K562 (cell line): ENCODE results near the gene NAGLU. TPM values are rescaled to one million over a fixed set of nuclear protein-coding genes. Genes with fewer than 3 reads are reported as not detected.
A peak's percentile ranks its signal among the peaks of the same experiment; 100 is the strongest.

Source experiments
- ATAC-seq: fragments of 200-7000 bp; cut with Tn5 transposase; 3 replicates; pipeline ENCODE4 v1.9.1; 2020; ENCODE audit warnings: moderate library complexity
- BruUV-seq: library from RNA; stranded (reverse); fragments of 400-500 nt; replicated peaks from 2 replicates; lab custom pipeline; 2021; lab: Mats Ljungman, UMichigan
- CTCF ChIA-PET: fragments of 300-600 bp; formaldehyde crosslinking; extraction: SDS; loops from one replicate; lab custom pipeline; 2021; ENCODE audit warnings: low intra/inter-chr PET ratio; lab: Yijun Ruan, JAX
- POLR2A ChIA-PET: fragments of 300-600, 350-650 bp; sonication (Branson Sonifier 250); formaldehyde crosslinking; extraction: SDS; loops from one replicate; lab custom pipeline; 2021; ENCODE audit warnings: antibody characterized with exemption, inconsistent platforms; lab: Yijun Ruan, JAX
- DNase-seq, 4 experiments: peaks; one replicate each; pipeline versions ENCODE4 v3.0.0 to v3.0.0-alpha.2; 2011 to 2018; ENCODE audit warnings: low spot score in 3 of 4, mixed read lengths in 3 of 4; ENCODE audit errors: extremely low read depth in 1 of 4
- FAIRE-seq: peaks from 2 replicates; lab custom pipeline; 2011; peaks lifted over from hg19 to GRCh38; lab: Jason Lieb, UNC
- H2AFZ ChIP-seq: 2 replicates; pipeline ENCODE4 v1.6.0; 2011; ENCODE audit warnings: low read depth, low read length, control low read depth, inconsistent platforms
- H3K27ac ChIP-seq: fragments of 200-600 bp; 3 replicates; pipeline ENCODE4 v1.8.0; 2011; ENCODE audit warnings: low read depth, mild to moderate bottlenecking, control low read depth, inconsistent platforms, low read length, moderate library complexity, mixed read lengths; ENCODE audit errors: extremely low read depth
- H3K27me3 ChIP-seq, 2 experiments: fragments of 300-600 bp in 1 of 2; 2 replicates in 1 of 2; 3 replicates in 1 of 2; pipeline versions ENCODE4 v1.6.0 to v1.8.0; 2011; ENCODE audit warnings: inconsistent platforms in 2 of 2, low read length in 2 of 2, mild to moderate bottlenecking in 1 of 2, mixed read lengths in 1 of 2, moderate library complexity in 1 of 2; ENCODE audit not compliant: control insufficient read depth in 2 of 2, insufficient read depth in 2 of 2
- H3K36me3 ChIP-seq: fragments of 300-600 bp; 3 replicates; pipeline ENCODE4 v1.8.0; 2011; ENCODE audit warnings: mild to moderate bottlenecking, low read length, inconsistent platforms; ENCODE audit not compliant: control insufficient read depth, insufficient read depth
- H3K4me1 ChIP-seq, 2 experiments: fragments of 200-600 bp in 1 of 2; replicated peaks in 1 of 2; 2 replicates in 1 of 2; 3 replicates in 1 of 2; pipeline versions ENCODE4 v1.5.1 to v1.8.0; 2011; ENCODE audit warnings: inconsistent platforms in 2 of 2, low read length in 2 of 2, mild to moderate bottlenecking in 1 of 2, mixed read lengths in 1 of 2, moderate library complexity in 1 of 2; ENCODE audit not compliant: control insufficient read depth in 2 of 2, insufficient read depth in 2 of 2
- H3K4me2 ChIP-seq: 2 replicates; pipeline ENCODE4 v1.6.1; 2011; ENCODE audit warnings: low read length, control low read depth, inconsistent platforms, mixed read lengths; ENCODE audit not compliant: insufficient read depth
- H3K4me3 ChIP-seq: fragments of 200-600 bp; sonication (generic), shearing (Covaris generic); 2 replicates; pipeline ENCODE4 v1.5.1; 2016; ENCODE audit warnings: control low read depth, inconsistent platforms
- H3K79me2 ChIP-seq: fragments of 200-600 bp; 3 replicates; pipeline ENCODE4 v1.8.0; 2011; ENCODE audit warnings: low read length, inconsistent platforms; ENCODE audit not compliant: control insufficient read depth, insufficient read depth
- H3K9ac ChIP-seq, 2 experiments: 2 replicates each; pipeline versions ENCODE4 v1.6.0 to v1.6.1; 2011; ENCODE audit warnings: low read depth in 2 of 2, low read length in 2 of 2, control low read depth in 1 of 2, inconsistent platforms in 1 of 2, mild to moderate bottlenecking in 1 of 2, mixed read lengths in 1 of 2; ENCODE audit not compliant: insufficient read depth in 1 of 2
- H3K9me1 ChIP-seq: one replicate; pipeline ENCODE4 v1.6.0; 2011; ENCODE audit warnings: inconsistent platforms, mild to moderate bottlenecking, low read length, moderate library complexity; ENCODE audit not compliant: control insufficient read depth, insufficient read depth
- H3K9me3 ChIP-seq: replicated peaks from 2 replicates; pipeline ENCODE4 v1.5.1; 2011; ENCODE audit warnings: low read depth, low read length, inconsistent platforms; ENCODE audit not compliant: control insufficient read depth, insufficient read depth
- H4K20me1 ChIP-seq: replicated peaks from 2 replicates; pipeline ENCODE4 v1.6.1; 2011; ENCODE audit warnings: low read length, inconsistent platforms, mixed read lengths; ENCODE audit not compliant: control insufficient read depth, insufficient read depth
- KAT8 ChIP-seq: fragments of 450-650 bp; IDR thresholded peaks from 2 replicates; pipeline ENCODE4 v1.6.1; 2016; ENCODE audit warnings: low read depth, mild to moderate bottlenecking
- PHTF2 ChIP-seq: fragments of 250-450 bp; sonication (Bioruptor Pico); IDR thresholded peaks from 2 replicates; pipeline ENCODE4 v1.5.0; 2021; ENCODE audit warnings: mild to moderate bottlenecking
- POLR2A ChIP-seq: fragments of 450-650 bp; conservative IDR thresholded peaks from 2 replicates; pipeline ENCODE4 v1.6.1; 2016
- RBFOX2 ChIP-seq: fragments of 200-400 bp; formaldehyde crosslinking; IDR thresholded peaks from 2 replicates; pipeline ENCODE4 v1.6.1; 2017; ENCODE audit warnings: low read depth, mild to moderate bottlenecking, low read length, moderate library complexity
- WGBS: fragments of 100-300 bp; shearing (Covaris generic); methylation state at CpG from one replicate; pipeline ENCODE4 v1.1.6; 2016; ENCODE audit warnings: low coverage, mixed read lengths; ENCODE audit not compliant: insufficient coverage; ENCODE audit errors: missing lambda C conversion rate; 5-methylcytosine and 5-hydroxymethylcytosine counted together
- in situ Hi-C: fragments of 300-500 bp; cut with MboI; formaldehyde crosslinking; loops from 4 replicates; pipeline ENCODE4 v1.15.0; 2018; ENCODE audit warnings: inconsistent platforms, mixed read lengths
- intact Hi-C: fragments of 100-400 bp; cut with micrococcal nuclease; formaldehyde crosslinking; loops from 2 replicates; pipeline ENCODE4 v1.14.2; 2022
- polyA plus RNA-seq, 8 experiments: library from polyadenylated mRNA; depleted of rRNA in 4 of 8; stranded (reverse) in 5 of 8; unstranded in 3 of 8; fragments of >200 nt; fragmentation: Nextera tagmentation in 2 of 8; fragmentation: Illumina TruSeq in 1 of 8; extraction: Ambion mirVana in 2 of 8; extraction: Trizol in 1 of 8; gene quantifications; 2 replicates each; pipeline versions ENCODE4 v1.2.1 to v1.2.3, GENCODE V29; 2011 to 2014; ENCODE audit warnings: inconsistent platforms in 1 of 8, missing spikeins in 1 of 8
- total RNA-seq, 7 experiments: library from RNA; depleted of rRNA in 6 of 7; stranded (reverse); fragments of >200 nt in 6 of 7; fragmentation: Illumina TruSeq in 2 of 7; extraction: Trizol in 2 of 7; gene quantifications; 2 replicates each; pipeline versions ENCODE4 v1.2.1 to v1.2.3, GENCODE V29; 2011 to 2021; ENCODE audit warnings: low replicate concordance in 1 of 7
- TF ChIP-seq, protein P1 (sequence below): fragments of 250-450 bp; sonication (Bioruptor Pico); IDR thresholded peaks from 2 replicates; pipeline ENCODE4 v1.8.0; 2021; ENCODE audit warnings: moderate library complexity, mild to moderate bottlenecking, inconsistent platforms

Gene NAGLU
- total and polyA plus RNA-seq, 9 of the 15 experiments (the other 6 are each of a cell fraction or from before 2014, with no cell fraction given), result 0.04 to 21.5 (median 8.5) TPM

DNA sequence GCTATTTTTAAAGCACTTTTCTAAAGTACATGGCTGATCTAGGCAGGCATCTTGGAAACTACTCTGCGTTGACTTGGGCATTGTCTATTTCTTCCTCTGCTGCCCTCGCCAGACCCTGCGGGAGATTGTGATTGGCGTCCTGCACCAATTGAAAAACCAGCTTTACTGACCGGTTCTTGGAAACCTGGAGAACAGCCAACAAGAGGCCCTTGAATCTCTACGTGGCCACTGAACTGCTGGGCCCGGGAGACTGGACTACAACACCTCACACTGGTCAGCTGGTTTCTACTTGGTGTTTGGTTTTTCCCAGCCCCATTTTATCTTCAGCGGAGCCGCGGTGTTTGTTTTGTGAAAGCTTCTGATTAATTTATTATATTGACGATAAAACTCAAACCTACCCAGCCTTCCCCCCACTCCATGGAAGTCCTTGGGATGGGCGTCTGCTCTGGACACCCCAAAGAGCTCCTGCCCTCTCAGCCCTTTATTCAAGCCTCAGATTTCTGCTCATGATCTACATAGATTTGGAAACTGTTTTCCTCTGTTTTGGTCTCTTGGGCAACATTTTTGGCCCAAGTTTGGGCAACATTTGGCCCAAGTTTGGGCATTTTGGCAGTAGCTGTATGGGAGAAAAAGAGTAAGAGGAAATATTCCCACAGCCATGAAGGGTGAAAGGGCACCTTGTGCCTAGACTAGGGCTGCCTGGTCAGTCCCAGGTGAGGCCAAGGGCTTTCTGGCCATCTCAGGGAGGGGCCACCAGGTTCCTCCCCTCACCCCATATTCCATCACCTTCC is 35.6 kb downstream of the NAGLU start:
- DNase-seq, result no peak
- peaks cover 35 to 39% of the 10 kb centered on the region in 2 experiments; a peak in 4 of 5 replicates for H3K4me1 ChIP-seq
- H3K27me3 ChIP-seq, result no peaks in the 10 kb centered on the region
- peak; percentile 28; the same call in 1 of the 2 replicates for TF ChIP-seq RBFOX2
- TF ChIP-seq, protein P1, sequence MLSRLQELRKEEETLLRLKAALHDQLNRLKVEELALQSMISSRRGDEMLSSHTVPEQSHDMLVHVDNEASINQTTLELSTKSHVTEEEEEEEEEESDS (CRISPR knock-in tag), result no peak
- 0 out of 2 replicates have a peak, but pooled peaks have one; percentile 44 for TF ChIP-seq POLR2A
- no peak for TF ChIP-seq PHTF2
- TF ChIP-seq KAT8, result no peak
- H3K79me2 ChIP-seq, result peaks cover 84% of the 10 kb centered on the region
- BruUV-seq, result no TSS peak
- ATAC-seq, result no peak
- H3K9me1 ChIP-seq, result no peaks in the 10 kb centered on the region
- H3K27ac ChIP-seq, result peak overlapping the region; percentile 13; the same call in 2 of the 3 replicates
- H3K4me3 ChIP-seq, result no peak overlapping the region
- no peak overlapping the region for H3K4me2 ChIP-seq
- ChIA-PET CTCF (no interaction called here), POLR2A (interaction anchor here (0.7 kb wide), 1 partner anchor 178 kb away, joined by 3 read pairs; no protein-coding TSS in a partner anchor)
- intact Hi-C loops (no loop called here), in situ Hi-C loops (no loop called here)
- no peak for FAIRE-seq
- H3K36me3 ChIP-seq, result peaks cover 83% of the 10 kb centered on the region
- no peak overlapping the region for H2AFZ ChIP-seq
- H3K9me3 ChIP-seq, result no peaks in the 10 kb centered on the region
- peak overlapping the region in 1 of 2 experiments; percentile 83; a peak in 1 of 4 replicates for H3K9ac ChIP-seq
- 64% methylated on average over 11 of the region's 12 CpGs for WGBS
- no peaks in the 10 kb centered on the region; the same call in 1 of the 2 replicates for H4K20me1 ChIP-seq
